Amniotic stem cell (primary cell): ENCODE measurements around the gene TLX3.
"Not testable (repeated sequence)": the region's sequence is repeated elsewhere in the genome, so short reads cannot be mapped to it uniquely, and the experiment has no call there.

Experiments used
- DNase-seq: peaks from one replicate; lab custom pipeline; 2025; lab: John Stamatoyannopoulos, UW

Gene TLX3

GRCh38 chr5:171308453-171309275 lies at the start of gene TLX3:
Gene TLX3, plus strand, starts transcription at chr5:171309248. Its CDS starts 118 bp downstream, at chr5:171309366.
- DNase-seq, result no peak

- DNase-seq, result no peak
Measured at GRCh38 chr5:171261361-171261760, 47.7 kb upstream of the TLX3 start.

DNA sequence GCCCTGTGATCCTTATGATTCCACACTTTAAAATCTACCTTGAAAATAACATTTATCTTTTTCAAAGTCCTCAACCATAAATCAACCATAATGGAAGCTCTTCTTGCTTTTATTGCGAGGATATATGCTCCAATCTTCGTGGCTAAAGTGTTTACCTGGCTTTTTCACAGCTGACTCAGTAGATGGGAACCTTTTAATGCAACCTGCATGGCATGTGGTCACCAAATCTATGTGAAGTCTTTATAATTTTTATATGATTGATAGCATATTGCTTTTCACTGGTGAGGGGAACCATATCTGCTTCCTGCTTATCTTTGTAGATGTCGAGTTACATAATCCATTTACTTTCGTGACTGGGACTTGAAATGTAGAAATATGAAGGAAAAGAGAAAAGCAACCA lies 47.1 kb upstream of the TLX3 start:
- DNase-seq, result no peak

DNA sequence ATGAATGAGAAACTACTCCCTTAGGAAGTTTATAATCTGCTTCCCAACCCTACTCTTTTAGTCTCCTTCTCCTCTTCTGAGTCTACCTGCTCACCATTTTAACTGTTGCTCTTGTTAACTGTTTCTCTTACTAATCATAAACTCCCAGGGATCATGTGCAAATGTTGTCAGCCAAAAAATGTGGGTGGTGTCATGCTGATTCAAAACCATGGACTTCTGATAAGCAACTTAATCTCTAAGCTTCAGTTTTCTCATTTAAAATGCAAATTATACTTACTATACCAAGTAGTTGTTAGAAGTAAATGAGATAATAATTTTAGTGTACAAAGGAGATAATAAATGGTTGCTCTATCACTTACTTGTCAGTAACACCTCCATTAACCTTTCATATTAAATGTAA lies 45.9 kb upstream of the TLX3 start:
- no peak for DNase-seq

DNA sequence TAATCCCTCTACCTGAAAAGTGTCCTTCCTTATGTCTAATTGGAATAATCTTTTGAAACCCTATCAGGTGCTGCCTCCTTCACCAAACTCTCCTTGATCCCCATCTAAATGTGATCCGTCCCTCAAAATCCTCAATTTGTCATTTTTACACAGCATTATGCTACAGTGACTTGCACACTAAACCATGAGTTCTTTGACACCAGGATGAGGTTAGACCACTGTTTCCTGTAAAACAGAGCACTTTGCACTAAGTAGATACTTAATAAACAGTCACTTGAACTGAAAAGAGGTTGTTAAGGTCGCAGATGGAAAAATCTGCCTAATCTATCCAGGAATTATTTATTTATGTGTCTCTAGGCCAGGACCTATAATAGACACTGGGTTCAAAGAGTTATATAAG lies 44.2 kb upstream of the TLX3 start:
- no peak for DNase-seq

DNA sequence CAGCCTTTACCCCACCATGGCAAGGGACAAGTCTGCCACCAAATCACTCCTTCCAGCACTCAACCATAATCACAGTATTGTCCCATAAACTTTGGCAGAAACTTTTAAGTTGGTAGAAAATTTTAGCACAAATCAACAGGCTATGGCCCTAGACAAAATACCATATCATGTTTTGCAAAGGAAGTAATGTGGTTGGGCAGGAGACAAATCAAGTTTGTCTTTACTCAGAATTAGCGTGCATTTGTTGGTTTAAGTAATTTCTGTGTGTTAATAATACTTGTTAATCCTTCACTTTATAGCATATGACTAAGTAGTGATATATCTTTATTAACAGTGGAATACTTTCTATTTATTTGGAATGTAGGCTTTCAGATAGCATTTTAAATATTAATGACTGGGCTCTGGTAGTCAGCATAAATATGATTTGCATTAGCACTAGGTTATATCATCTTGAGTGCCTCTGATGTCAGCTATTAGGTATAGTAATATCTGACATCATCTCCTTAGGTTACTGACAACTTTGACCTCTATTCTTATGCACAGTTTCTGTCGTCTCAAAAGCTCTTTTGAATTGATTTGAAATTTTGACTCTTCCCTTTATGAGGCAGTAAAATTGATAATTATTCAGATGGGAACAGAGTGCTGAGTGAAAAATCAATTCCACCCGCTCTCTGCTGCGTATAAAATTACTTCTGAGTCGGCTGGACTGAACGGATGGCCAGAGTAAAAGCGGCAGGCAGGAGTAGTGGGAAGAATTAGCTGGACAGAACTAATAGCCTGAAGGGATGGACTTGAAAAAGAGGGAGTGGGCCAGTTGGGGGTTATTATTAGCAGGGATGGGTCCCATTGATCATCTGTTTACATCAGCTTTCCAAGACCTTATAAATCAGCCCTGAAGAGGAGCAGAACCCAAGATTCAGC lies 40.1 kb upstream of the TLX3 start:
- DNase-seq, result no peak

GRCh38 chr5:171269717-171270116 lies 39.3 kb upstream of the TLX3 start:
- DNase-seq, result peak; percentile 18

DNA sequence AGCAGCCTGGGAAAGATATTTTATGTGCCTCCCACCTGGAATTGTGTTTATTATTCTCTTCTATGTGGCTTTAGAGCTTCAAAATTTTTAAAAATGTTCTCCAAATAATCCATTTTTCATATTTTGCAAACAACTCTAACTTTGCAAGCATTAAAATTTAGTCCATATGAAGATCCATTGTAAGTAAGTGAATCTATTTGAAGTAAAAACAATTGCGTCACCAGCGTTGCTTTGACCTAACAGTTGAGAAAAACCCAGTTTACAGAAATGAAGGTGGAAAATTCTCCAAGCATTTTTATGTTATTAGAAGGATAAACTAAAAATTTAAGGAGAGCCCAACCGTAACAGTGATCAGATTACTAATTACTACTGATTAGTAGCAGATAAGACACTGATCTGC lies 38.9 kb upstream of the TLX3 start:
- no peak for DNase-seq

- DNase-seq, result no peak
Measured at GRCh38 chr5:171271798-171272197, 37.2 kb upstream of the TLX3 start.

GRCh38 chr5:171272996-171273970 lies 35.8 kb upstream of the TLX3 start:
- no peak for DNase-seq

DNA sequence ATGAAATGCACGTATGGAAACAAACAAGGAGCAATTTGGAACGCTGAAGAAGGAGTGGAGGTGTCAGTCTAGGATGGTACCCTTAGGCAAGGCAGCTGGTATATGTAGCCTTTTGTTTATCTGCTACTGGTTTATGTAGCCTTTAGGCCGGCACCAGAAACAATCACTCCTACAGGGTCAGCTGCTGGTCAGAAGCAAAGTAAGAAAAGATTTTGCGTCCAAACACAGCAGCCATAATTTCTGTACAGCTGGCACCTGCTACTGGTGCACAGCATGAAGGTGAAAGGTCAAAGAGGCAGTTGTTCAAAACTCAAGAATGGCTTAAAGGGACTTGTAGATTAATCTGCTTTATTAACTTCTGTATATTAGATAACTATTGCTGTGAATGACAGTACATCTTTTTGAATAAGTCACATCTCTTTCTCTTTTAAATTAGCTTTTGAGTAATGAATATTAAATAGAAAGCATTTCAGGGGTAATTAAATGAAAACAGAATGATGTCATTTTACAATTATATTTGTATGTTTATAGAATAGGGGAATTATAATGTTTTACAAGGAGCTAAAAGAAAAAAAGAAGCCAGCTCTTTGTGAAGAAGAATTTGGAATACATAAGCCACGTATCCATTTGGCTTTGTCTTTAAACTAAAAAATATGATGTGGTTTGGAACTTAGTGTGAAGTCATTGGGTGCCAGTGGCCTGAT lies 33.1 kb upstream of the TLX3 start:
- DNase-seq, result no peak

GRCh38 chr5:171283753-171284152 lies 25.3 kb upstream of the TLX3 start:
- no peak for DNase-seq

DNA sequence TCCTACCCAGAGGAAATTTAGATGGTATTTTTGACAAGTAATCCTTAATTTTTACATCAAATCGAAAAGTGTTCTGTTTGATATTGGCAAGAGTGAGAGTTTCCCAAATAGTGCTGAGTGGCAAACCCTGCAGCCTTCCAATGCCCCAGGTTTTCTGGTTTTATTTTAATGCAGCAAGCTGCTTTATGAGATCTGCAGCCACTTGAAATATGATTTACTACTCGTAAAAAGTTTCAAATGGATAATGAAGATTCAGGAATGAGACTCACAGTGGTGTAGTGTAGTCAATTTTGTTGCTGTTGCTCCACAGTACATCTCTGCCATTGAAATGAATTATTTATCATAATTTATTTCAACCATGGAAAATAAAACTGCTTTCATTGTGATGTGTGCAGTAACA lies 23.6 kb upstream of the TLX3 start:
- DNase-seq, result no peak

DNA sequence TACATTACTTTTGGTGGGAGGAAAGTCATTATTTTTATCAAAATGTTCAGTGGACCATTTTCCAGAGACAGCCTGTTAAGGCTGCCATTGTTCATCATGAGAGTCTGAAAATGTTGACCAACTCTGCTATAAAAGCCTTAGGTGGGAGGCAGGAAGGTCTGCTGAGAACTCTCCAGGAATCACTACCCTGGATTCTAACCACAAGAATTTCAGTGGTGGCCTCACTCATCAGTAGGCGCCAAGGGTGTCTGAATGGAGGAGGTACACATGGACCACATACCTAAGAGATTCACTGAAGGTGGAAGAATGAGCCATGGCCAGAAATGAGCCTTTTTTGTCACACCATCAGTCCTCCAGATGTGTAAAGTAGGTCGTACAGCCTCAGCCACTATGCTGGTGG lies 21.0 kb upstream of the TLX3 start:
- no peak for DNase-seq

GRCh38 chr5:171291371-171291770 lies 17.7 kb upstream of the TLX3 start:
- no peak for DNase-seq

DNA sequence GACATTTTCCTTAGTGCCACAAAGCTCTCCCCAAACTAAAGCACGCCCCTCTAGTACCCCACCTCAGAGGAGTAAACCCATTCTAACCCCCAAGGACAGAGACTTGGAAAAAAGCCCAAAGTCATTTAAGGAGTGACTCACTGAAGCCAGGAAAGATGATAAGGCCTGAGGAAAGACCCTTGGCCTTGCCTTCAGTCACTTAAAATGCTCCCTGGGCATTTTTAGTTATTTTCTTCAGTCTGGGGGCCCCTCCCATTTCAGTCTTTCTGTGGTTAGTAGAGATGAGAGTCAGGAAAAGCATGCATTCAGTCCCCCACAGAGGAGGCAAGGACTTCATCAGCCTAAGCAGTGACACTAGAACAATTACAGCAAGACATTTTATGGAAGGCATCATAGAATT lies 13.7 kb upstream of the TLX3 start:
- DNase-seq, result no peak

DNA sequence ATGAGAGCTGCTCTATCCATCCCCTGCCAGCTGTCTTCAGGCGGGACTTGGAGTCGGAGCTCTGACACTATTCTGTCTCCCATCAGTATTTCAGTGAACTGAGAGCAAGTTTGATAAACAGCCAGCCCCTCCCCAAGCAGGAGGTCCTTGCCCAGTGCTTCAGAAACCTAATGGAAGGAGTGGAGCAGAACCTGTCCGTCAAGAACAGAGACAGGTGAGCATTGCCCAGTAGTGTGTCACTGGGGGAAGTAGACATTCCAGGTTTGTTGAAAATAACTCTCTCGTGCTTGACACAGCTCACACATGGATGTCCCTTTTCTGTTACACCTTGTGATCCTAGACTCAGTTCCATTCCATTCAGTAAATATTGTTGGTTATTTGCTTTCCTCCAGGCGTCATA lies 13.2 kb upstream of the TLX3 start:
- no peak for DNase-seq

GRCh38 chr5:171297941-171298340 lies 11.1 kb upstream of the TLX3 start:
- not testable (repeated sequence) for DNase-seq

GRCh38 chr5:171299228-171299627 lies 9.8 kb upstream of the TLX3 start:
- no peak for DNase-seq

DNA sequence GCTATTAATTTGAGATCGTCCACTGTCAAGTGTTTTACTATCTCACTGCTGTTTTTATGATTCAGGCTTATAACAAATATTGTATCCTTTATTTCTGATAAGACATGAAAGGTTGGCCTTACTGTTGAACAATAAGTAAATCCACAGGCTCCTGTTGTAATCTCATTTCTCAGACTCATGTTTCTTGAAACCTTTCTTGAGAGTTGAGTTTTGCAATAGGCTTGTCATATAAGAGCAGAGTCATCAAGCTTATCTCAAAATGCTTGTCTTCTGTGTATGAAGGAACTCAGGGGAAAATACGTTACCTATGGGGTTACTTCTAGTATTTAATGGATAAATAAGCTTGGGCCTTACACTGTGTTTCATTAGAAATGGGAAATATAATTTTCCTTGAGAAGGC lies 9.2 kb upstream of the TLX3 start:
- DNase-seq, result no peak

GRCh38 chr5:171300358-171300757 lies 8.7 kb upstream of the TLX3 start:
- DNase-seq, result no peak
